ENCODE measurements around the gene NRG2. TPM values are rescaled to one million over a fixed set of nuclear protein-coding genes. Genes with fewer than 3 reads are reported as not detected.

Gene NRG2
- total RNA-seq, 1 experiment from 2014 or later, result 1.8 TPM

DNA sequence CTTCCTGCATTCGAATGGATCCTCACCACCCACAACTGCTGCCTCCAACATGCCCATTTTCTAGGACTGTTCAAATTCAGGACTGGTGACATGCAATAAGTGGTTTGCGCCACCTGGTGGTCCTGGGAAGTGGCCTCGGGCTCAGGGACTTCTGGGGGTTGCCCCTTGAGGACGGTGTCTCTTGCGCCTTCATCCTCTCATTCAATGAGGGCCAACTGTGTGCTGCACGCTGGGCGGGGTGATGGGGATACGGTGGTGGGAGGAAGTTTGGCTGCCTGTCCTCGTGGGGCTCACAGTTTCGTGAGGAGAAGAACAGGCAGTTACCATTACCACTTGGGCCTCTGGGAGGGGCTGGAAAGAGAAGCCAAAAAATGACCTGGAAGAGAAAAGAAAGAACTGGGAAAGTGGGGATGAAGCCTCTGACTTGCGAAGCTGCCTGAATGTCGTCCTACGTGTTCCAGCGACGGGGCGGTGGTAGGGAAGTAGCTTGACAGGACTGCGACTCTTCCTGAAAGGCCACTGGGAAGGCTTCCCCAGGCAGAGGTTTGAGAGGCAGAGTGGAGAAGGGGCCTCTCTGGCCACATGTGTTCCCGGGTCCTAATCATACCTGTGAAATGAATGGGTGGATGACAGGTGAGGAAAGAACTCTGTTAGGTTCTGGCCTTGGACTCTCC is 198.5 kb downstream of the NRG2 start:
- H3K9me2 ChIP-seq (replicated peaks; ENCODE audit: low read length), result no peaks in the 10 kb centered on the region
- no peaks in the 10 kb centered on the region for H3K4me1 ChIP-seq (ENCODE audit: insufficient read depth, low read length)
- no peaks in the 10 kb centered on the region for H3K79me2 ChIP-seq (ENCODE audit: low read length)
- no peaks in the 10 kb centered on the region for H3K9me3 ChIP-seq (ENCODE audit: low read length)
- DNase-seq (peak; percentile 74), ATAC-seq (peak; percentile 92)
- ChIA-PET CTCF (interaction anchor here (0.6 kb wide), 1 partner anchor 38 kb away, joined by 3 read pairs; no protein-coding TSS in a partner anchor), POLR2A (ENCODE audit: unreplicated experiment) (no interaction called here)
- TF ChIP-seq, protein P1, sequence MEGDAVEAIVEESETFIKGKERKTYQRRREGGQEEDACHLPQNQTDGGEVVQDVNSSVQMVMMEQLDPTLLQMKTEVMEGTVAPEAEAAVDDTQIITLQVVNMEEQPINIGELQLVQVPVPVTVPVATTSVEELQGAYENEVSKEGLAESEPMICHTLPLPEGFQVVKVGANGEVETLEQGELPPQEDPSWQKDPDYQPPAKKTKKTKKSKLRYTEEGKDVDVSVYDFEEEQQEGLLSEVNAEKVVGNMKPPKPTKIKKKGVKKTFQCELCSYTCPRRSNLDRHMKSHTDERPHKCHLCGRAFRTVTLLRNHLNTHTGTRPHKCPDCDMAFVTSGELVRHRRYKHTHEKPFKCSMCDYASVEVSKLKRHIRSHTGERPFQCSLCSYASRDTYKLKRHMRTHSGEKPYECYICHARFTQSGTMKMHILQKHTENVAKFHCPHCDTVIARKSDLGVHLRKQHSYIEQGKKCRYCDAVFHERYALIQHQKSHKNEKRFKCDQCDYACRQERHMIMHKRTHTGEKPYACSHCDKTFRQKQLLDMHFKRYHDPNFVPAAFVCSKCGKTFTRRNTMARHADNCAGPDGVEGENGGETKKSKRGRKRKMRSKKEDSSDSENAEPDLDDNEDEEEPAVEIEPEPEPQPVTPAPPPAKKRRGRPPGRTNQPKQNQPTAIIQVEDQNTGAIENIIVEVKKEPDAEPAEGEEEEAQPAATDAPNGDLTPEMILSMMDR (conservative IDR thresholded peaks at IDR 0.05; ENCODE audit: low read depth, low read length), result peak; percentile 90
- no peak for TF ChIP-seq EZH2 (IDR thresholded peaks at IDR 0.05; ENCODE audit: low read length, unreplicated experiment)
- no TSS peak for BruUV-seq (replicated peaks)
- no peak overlapping the region for H3K4me3 ChIP-seq (ENCODE audit: low read length)
- H4K20me1 ChIP-seq (ENCODE audit: low read length), result no peaks in the 10 kb centered on the region
- no peaks in the 10 kb centered on the region for H3K27me3 ChIP-seq (ENCODE audit: low read length)
- H3K27ac ChIP-seq (ENCODE audit: low read length), result no peak overlapping the region
- H3K4me2 ChIP-seq (ENCODE audit: low read length), result no peak overlapping the region
- H3K9ac ChIP-seq (ENCODE audit: low read length), result no peak overlapping the region
- no peak overlapping the region for H2AFZ ChIP-seq (ENCODE audit: low read length)
- no peaks in the 10 kb centered on the region for H3F3A ChIP-seq (ENCODE audit: low read length, unreplicated experiment)
- H3K36me3 ChIP-seq (ENCODE audit: low read depth, low read length), result no peaks in the 10 kb centered on the region
- intact Hi-C loops (cut with micrococcal nuclease), result loop anchor here (1.0 to 2.0 kb wide), 2 partner anchors 57 to 124 kb away; no protein-coding TSS in a partner anchor

DNA sequence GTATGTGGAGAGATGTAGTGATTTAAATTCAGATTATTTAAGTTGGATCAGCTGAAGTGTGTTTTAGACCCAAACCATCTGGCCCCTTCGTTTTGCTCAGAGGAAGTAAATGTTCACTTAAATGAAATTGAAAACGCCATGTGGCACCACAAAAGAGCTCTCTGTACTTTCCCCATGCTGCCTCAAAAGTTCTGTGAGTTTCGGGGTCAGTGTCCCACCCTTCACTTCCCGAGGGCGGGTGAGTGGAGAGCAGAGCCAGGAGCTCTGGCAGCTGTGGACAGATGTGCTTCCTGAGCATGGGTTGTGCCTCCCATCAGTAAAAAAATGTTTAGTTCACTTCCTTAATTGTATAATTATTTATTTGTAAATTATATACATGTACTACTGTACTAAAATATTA is 199.1 kb downstream of the NRG2 start:
- Histone ChIP-seq H3K79me2 (ENCODE audit: low read length) (no peaks in the 10 kb centered on the region), H3K4me1 (ENCODE audit: insufficient read depth, low read length) (no peaks in the 10 kb centered on the region), H3K27ac (ENCODE audit: low read length) (no peak overlapping the region), H2AFZ (ENCODE audit: low read length) (no peak overlapping the region), H3K9ac (ENCODE audit: low read length) (no peak overlapping the region), H3K9me3 (ENCODE audit: low read length) (no peaks in the 10 kb centered on the region), H3K4me2 (ENCODE audit: low read length) (no peak overlapping the region), H3K4me3 (ENCODE audit: low read length) (no peak overlapping the region), H3K36me3 (ENCODE audit: low read depth, low read length) (no peaks in the 10 kb centered on the region), H3K9me2 (replicated peaks; ENCODE audit: low read length) (no peaks in the 10 kb centered on the region), H3F3A (ENCODE audit: low read length, unreplicated experiment) (no peaks in the 10 kb centered on the region), H3K27me3 (ENCODE audit: low read length) (no peaks in the 10 kb centered on the region), H4K20me1 (ENCODE audit: low read length) (no peaks in the 10 kb centered on the region)
- intact Hi-C loops (cut with micrococcal nuclease), result loop anchor here (1.0 to 2.0 kb wide), 2 partner anchors 57 to 125 kb away; no protein-coding TSS in a partner anchor
- BruUV-seq (replicated peaks), result no TSS peak
- no peak for DNase-seq
- ChIA-PET CTCF (interaction anchor here (0.6 kb wide), 1 partner anchor 38 kb away, joined by 3 read pairs; no protein-coding TSS in a partner anchor), POLR2A (ENCODE audit: unreplicated experiment) (no interaction called here)
- no peak for ATAC-seq
- TF ChIP-seq EZH2 (IDR thresholded peaks at IDR 0.05; ENCODE audit: low read length, unreplicated experiment) (no peak), EZH2phosphoT487 (IDR thresholded peaks at IDR 0.05; ENCODE audit: borderline replicate concordance, low read length) (no peak)
- TF ChIP-seq, protein P1 (conservative IDR thresholded peaks at IDR 0.05; ENCODE audit: low read depth, low read length), result no peak

DNA sequence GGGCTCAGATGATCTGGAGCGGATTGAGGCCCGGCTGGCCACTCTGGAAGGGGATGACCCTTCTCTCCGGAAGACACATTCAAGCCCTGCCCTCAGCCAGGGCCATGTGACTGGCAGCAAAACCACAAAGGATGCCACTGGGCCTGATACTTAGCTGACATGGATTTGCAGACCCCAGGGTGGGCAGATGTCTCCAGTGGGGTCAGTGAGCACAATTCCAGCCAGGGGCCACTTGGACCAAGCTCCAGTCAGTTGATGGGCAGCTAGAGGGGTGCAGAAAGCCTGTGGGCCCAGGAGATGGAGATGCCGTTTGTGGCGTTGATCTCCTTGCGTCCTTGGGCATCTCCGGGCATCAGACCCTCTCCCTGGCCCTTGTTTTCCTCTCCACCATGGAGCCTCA is 200.8 kb downstream of the NRG2 start:
- ChIA-PET POLR2A (ENCODE audit: unreplicated experiment) (no interaction called here), CTCF (no interaction called here)
- DNase-seq (no peak), ATAC-seq (no peak)
- no peak overlapping the region for H3K4me3 ChIP-seq (ENCODE audit: low read length)
- no peaks in the 10 kb centered on the region for H3F3A ChIP-seq (ENCODE audit: low read length, unreplicated experiment)
- H3K9me2 ChIP-seq (replicated peaks; ENCODE audit: low read length), result no peaks in the 10 kb centered on the region
- BruUV-seq (replicated peaks), result no TSS peak
- no peaks in the 10 kb centered on the region for H3K9me3 ChIP-seq (ENCODE audit: low read length)
- no peaks in the 10 kb centered on the region for H4K20me1 ChIP-seq (ENCODE audit: low read length)
- H3K27me3 ChIP-seq (ENCODE audit: low read length), result no peaks in the 10 kb centered on the region
- no peaks in the 10 kb centered on the region for H3K36me3 ChIP-seq (ENCODE audit: low read depth, low read length)
- no peak overlapping the region for H2AFZ ChIP-seq (ENCODE audit: low read length)
- intact Hi-C loops (cut with micrococcal nuclease), result no loop called here
- no peak overlapping the region for H3K9ac ChIP-seq (ENCODE audit: low read length)
- H3K4me1 ChIP-seq (ENCODE audit: insufficient read depth, low read length), result no peaks in the 10 kb centered on the region
- no peak for TF ChIP-seq EZH2 (IDR thresholded peaks at IDR 0.05; ENCODE audit: low read length, unreplicated experiment)
- TF ChIP-seq, protein P1 (conservative IDR thresholded peaks at IDR 0.05; ENCODE audit: low read depth, low read length), result no peak
- no peak for TF ChIP-seq EZH2phosphoT487 (IDR thresholded peaks at IDR 0.05; ENCODE audit: borderline replicate concordance, low read length)
- H3K4me2 ChIP-seq (ENCODE audit: low read length), result no peak overlapping the region
- H3K27ac ChIP-seq (ENCODE audit: low read length), result no peak overlapping the region
- H3K79me2 ChIP-seq (ENCODE audit: low read length), result no peaks in the 10 kb centered on the region

All from PC-3 (cell line).